Activated CD4-positive, alpha-beta T cell treated with anti-CD3 and anti-CD28 coated beads, Interleukin-2, amount 50 U/mL, for 16 hours (primary cell): Measurements from ENCODE around the gene GTSE1.
A peak's percentile ranks its signal among the peaks of the same experiment; 100 is the strongest.
"Not testable (repeated sequence)": the region's sequence is repeated elsewhere in the genome, so short reads cannot be mapped to it uniquely, and the experiment has no call there.

Experiments used
- DNase-seq: peaks from one replicate; pipeline ENCODE4 v3.0.0-alpha.2; 2020

The GTSE1 gene

DNA sequence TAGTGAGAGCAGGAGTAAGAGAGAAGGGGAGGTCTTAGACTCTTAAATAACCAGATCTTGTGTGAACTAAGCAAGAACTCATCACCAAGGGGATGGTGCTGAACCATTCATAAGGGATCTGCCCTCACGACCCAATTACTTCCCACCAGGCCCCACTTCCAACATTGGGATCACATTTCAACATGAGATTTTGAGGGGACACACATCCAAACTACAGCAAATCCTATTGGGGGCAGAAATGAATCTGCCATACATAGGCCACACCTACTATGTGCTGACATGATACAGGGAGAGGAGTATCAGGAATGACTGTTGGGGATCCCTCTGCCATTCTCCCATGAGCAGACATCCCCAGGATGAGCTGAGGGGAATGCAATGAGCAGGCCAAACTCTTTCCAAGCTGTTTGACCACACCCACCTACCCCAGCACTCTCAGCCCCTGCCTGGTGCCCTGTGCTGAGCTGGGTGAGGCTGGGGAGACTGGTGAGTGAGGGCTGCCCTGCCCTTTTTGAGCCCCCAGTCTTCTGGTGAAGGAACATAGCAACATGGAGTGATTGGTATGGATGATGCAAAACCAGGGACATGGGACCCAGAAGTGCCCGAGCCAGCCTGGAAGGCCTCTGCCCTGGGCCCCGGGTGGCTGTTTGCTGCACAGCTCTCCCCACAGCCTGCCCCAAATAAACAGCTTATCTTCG is 1.2 kb upstream of the GTSE1 start:
- no peak for DNase-seq

DNA sequence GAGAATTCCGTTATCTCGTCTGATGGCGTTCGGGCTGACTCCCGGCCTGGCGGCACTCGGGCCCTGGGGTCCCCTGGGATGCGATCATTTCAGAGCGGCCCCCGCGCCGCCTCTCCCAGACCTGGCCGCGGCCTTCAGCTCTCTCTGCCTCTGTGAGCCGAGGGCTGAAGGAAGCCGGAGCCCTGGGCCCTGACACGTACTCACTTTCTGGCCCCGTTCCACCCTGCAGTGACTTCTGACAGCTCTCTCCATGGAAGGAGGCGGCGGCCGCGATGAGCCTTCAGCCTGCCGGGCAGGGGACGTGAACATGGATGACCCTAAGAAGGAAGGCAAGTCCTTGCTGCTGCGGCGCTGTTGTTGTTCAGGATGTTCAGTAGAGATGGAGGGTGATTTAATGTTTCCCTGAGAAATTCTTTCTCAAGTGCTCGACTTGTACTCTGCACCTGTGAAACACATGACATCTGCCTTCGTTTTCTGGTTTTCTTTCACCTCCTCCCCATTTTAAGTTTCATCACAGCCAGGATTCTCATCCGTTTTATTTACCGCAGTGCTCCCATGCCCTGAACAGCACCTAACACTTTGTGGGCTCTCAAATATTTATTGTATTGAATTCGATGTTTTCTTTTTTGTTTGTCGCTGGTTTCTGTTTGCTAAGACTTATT is 612 bp downstream of the GTSE1 start:
- DNase-seq: peak; percentile 29

DNA sequence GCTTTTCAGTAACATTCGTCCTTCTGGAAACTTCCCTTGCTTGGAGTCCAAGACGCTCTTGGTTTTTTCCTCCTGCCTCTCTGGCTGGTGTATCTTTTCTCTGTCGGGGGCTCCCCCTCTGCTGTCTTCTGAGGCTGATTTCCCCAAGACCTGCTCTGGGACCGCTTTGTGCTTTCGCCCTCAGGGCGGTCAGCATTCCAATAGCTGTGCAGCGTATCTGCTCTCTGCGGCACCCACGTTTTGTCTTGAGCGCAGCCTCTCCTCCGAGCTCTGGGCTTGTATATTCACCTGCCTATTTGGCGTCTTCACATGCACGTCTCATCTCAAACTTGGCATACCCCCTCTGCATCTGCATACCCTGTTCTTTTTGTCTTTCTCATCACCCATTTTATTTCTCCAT is 2.4 kb downstream of the GTSE1 start:
- no peak for DNase-seq

DNA sequence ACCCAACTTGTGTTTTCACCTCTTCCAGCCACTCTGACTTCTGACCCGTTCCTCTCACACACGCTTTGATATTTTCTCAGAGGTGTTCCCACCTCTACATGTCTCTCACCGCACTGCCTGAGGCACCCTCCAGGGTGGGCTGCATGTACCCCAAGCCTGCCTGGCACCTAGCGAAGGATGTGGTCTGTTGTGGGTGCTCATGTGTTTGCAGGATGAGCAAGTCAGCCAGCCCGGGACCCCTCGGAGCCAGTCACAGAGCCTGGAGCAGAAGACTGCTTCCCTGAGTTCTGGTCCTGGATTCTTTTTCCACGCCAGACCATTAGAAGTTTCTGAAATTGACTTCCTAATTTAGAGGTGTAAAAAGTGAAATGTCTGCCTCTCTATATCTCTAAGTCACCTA is 3.8 kb downstream of the GTSE1 start:
- no peak for DNase-seq

DNA sequence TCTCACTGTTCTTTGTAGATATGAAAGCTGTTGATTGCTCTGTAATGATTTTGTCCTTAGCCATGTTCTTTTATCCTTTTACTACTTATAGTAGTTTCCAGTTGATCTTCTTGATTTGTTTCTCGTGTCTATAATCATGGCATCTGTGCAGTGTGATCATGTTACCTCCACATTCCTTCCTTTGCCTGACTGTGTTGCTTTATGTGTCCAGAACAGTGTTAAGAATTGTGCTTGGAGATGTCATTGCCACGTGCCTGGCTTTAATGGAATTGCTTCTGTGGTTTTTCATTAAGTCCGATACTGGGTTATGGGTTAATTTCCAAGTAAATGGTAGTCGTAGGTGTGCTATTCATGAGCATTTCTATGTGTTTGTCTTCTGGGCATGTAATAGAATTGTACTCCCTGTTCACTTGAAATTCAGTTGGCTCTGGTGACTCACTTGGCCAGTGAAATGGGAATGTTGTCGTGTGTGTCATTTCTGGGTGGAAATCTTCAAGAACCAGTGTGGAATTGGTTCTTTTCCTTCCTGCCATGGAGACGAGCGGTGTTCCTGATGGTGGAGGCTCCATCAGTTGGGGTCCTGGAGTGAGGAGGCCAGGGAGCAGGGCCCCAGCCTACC is 6.8 kb downstream of the GTSE1 start:
- DNase-seq: no peak

DNA sequence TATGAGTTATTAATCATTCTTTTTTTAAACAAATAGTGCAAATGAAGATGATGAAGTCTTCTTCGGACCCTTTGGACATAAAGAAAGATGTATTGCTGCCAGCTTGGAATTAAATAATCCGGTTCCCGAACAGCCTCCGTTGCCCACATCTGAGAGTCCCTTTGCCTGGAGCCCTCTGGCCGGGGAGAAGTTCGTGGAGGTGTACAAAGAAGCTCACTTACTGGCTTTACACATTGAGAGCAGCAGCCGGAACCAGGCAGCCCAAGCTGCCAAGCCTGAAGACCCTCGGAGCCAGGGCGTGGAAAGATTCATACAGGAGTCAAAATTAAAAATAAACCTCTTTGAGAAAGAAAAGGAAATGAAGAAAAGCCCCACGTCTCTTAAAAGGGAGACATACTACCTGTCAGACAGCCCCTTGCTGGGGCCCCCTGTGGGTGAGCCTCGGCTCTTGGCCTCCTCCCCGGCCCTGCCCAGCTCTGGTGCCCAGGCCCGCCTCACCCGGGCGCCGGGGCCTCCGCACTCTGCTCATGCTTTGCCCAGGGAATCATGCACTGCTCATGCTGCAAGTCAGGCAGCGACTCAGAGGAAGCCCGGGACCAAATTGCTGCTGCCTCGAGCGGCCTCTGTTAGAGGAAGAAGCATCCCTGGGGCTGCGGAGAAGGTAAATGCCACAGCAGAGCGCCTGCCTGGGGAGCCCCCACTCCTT is 11.8 kb downstream of the GTSE1 start:
- DNase-seq: no peak

DNA sequence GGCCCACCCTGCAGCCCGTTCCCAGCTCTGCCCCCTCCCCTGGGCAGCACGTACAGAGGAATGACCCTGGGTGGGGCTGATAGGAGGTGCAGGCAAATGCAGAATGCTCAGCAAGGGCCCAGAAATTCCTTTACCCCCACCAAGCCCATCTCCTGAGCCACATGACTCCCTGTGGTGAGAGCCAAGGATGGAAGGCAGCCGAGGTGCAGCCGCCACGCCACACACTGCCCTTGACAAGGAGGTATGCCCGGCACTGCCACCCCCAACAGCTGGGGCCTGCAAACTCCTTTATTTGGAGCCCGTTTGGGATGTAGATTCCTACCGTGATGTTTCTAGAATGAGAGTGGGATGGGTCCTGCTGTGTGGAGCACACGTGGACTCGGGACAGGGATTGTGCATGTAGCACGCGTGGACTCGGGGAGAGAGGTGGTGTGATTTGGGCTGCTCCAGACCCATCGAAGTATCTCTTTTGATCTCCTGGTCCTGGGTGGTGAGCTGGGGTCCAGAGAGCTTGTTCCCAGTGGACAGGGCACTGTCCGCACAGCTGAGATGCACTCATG is 12.9 kb downstream of the GTSE1 start:
- DNase-seq: no peak

DNA sequence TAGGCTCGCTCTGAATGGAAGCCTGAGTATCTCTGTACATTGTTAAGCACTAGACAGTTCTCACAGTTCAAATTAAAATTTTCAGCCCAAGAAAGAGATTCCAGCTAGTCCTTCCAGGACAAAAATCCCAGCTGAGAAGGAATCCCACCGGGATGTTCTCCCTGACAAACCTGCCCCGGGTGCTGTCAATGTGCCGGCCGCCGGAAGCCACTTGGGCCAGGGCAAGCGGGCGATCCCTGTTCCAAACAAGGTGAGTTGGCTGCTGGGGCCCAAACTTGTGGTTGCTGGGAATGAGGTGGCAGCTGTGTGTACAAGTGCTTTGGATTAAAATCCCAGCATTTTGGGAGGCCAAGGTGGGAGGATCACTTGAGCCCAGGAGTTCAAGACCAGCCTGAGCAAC is 15.4 kb downstream of the GTSE1 start:
- DNase-seq: no peak

DNA sequence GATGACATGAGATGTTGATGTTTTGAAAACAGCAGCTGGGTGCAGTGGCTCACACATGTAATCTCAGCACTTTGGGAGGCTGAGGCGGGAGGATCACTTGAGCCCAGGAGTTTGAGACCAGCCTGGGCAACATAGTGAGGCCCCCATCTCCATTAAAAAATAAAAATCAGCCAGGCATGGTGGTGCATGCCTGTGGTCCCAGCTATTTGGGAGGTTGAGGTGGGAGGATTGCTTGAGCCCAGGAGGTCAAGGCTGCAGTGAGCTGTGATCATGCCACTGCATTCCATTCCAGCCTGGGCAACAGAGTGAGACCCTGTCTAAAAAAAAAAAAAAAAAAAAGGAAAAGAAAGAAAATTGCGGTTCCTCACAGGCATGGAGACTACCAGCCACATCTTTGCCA is 16.2 kb downstream of the GTSE1 start:
- not testable (repeated sequence) for DNase-seq

DNA sequence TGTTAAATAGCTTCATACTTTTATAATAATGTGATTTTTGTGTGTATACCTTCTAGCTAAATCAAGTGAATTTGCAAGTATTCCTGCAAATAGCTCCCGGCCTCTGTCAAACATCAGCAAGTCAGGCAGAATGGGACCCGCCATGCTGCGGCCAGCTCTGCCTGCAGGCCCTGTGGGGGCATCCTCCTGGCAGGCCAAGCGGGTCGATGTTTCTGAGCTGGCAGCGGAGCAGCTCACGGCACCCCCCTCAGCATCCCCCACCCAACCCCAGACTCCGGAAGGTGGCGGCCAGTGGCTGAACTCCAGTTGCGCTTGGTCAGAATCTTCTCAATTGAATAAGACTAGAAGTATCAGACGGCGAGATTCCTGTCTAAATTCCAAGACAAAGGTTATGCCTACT is 19.3 kb downstream of the GTSE1 start:
- no peak for DNase-seq

DNA sequence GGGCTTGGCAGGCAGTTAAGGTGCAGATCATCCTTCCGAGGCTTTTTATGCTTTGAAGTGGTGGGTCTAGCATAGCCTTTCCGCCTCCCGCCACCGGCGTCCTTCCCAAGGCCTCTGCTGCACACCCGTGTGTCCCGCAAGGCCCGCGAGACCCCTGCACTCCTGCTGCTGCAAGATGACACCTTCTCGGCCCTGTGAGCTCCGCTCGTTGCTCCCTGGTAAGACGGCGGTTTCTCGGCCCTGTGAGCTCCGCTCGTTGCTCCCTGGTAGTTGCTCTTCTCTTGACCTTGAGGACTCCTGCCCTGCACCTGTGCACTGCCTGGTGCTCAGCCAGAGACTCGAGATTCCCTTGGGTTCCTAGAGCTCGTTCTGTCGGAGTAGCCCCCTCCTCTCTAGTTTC is 21.0 kb downstream of the GTSE1 start:
- no peak for DNase-seq

DNA sequence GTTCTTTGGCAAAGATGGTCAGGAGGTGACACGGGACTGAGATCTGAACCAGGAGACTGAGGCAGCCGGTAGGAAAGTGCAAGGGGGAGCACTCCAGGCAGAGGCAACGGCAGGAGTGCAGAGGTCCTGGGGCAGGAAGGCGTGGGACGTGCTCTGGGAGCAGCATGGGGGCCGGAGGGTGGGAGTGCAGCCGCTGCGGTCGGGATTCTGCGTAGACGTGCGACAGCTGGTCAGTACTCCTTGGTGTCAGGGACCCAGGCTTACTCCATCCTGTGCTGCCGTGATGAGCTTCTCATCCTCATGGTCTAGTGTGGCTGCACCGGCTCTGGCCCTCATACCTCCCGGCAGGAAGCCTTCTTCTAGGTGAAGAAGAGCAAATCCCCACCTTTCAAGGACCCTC is 21.9 kb downstream of the GTSE1 start:
- no peak for DNase-seq

DNA sequence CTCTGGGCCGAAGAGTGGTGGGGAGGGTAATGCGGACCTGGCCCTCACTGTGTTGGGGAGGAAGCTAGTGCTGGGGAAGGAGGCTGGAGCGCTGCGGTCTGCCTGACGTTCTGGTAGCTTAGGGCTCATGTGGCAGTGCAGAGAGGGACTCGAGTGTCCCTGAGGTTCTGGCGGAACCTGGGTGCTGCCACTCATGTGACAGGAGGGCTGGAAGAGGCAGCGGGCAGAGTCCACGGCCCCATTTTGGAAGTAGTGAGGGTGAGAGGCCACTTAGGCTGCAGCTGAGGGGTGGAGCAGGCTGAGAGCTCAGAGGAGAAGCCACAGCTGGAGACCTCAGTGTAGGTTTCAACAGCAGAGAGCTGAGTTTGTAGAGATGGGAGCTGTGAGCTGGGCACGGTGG is 22.6 kb downstream of the GTSE1 start:
- no peak for DNase-seq

DNA sequence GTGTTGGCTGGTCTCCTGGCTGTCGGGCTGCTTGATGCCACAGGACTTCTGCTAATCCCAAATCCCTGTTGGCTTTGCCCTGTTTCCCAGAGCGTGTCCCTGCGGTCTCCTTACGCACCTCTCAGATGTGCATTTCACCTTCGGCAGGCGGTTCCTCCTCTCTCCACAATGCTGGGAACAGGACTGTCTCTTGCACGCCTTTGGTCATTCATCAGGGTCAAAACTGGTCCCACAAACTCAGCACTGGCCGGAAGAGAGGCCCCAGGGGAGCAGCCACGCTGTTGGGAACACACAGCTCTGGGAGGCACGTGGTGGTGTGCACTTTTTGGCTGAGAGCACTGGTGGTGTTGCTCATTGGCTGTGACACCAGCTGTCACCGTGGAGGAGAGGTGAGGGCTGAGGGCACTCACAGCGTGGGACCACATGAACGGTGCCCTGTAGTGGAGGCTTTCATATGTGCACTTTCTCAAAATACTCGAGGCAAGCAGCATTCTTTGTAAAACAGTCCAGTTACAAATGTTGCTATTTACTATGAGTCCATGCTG is 23.6 kb downstream of the GTSE1 start:
- DNase-seq: no peak

DNA sequence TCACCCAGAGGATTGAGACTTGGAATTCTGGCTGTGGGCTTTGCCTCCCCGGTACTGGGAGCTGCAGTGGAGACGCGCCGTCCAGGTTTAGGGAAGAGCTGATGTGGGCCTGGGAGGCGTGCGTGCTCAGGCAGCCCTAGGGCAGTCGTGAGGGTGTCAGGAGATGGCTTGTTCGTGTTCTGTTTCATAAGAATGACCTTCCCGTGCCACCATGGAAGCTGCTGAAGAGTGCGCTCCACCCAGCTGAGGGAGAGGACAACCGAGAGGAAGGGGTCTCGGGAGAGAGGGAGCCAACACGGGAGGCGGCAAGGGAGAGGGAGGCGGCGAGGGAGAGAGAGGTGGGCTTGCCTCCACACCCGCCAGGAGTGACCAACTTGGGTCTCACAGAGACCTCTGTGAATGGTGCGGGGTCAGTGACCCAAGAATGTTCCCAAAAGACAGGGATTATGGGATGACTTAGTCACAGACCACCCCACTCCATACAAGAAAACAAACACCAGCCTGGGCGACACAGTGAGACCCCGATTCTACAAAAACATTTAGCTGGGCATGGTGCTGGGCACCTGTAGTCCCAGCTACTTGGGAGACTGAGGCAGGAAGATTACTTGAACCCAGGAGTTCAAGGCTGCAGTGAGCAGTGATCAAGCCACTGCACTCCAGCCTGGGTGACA is 24.2 kb downstream of the GTSE1 start:
- no peak for DNase-seq

DNA sequence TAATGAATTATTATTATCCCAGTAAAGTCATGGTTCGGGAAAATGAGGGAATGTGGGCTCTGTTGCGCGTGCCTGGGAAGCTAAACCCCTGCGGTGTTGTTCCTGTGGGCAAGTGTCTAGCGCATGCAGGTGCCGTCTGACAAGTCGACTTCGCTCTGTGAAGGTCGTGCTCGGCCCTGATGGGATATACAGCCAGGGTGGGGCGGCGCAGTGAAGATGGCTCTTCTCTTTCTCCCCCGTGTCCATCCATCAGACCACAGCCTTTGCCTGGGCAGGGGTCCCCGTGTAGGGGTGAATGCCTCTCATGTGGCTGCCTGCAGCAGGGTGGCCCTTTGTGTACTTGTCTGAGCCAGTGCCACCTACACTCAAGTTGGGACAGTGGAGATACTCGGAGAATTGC is 26.0 kb downstream of the GTSE1 start:
- DNase-seq: no peak

DNA sequence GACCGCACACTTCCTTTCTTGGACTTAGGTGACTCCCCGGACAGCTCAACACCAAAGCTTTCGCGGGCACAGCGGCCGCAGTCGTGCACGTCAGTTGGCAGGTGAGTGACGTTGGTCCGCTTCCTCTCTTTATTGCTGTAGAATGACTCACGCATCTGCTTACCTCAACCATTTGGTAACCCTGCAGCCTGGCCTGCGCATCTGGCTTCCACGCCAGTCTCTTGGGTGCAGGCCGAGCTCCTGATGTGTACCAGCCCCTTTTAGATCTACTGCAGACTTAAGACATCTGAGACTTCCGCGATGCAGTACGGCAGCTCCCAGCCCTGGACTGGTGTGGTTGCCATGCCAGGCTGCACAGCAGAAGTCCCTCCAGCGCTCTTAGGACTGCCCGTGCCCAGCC is 26.5 kb downstream of the GTSE1 start:
- DNase-seq: no peak

DNA sequence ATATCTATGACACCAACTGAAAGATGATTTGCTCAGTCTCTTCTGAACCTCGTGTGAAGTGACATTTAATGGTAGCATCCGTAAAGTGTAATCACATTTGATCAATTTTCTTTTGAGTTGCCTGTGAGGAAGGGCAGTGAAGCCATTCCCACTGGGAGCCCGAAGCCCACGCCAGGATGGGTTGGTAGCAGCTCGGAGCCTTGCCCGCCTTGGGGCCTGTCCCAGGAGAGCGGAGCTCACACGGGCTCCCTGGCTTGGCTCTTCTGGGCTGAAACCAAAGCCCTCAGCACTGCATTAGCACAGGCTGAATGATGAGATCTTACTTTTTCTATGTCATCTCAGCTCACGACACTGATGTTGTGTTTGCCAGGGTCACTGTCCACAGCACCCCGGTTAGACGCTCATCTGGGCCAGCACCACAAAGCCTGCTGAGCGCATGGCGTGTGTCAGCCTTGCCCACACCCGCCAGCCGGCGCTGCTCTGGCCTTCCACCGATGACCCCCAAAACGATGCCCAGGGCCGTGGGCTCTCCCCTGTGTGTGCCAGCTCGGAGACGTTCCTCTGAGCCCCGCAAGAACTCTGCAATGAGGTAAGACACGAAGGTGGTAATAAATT is 29.5 kb downstream of the GTSE1 start:
- no peak for DNase-seq

DNA sequence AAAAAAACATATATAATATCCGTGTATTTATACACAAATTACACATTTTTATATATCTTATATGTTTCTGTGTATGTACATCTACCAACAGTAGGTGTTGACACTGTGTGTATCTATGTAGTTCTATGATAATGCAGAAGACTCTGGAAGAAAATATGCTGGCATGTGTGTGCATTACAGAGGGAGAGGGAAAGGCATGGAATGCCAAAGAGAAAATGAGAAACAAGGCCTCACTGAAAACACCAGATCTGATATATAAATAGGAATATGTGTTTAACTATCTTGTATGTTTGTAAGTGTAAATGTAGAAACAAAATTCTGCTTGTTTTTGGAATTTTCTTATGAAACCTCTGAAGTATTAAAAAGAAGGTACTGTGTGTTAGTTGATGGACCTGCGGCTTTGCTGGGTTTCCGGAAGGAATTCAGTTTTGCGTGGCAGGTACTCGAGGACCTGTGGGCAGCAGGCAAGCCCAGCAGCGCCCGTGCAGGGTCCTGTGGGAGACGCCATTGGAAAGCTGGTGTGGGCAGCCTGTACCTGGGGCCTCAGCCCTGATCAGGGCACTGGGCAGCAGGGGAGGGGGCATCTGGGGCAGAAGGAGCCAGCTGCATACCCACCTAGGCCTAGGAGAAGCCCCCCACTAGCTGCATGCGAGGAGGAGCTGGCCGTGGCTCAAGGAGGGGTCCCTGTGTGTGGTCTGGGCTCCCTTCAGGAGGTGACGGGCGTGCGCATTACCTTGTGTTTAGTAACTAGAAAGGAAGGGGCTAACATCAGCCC is 31.2 kb downstream of the GTSE1 start:
- no peak for DNase-seq

DNA sequence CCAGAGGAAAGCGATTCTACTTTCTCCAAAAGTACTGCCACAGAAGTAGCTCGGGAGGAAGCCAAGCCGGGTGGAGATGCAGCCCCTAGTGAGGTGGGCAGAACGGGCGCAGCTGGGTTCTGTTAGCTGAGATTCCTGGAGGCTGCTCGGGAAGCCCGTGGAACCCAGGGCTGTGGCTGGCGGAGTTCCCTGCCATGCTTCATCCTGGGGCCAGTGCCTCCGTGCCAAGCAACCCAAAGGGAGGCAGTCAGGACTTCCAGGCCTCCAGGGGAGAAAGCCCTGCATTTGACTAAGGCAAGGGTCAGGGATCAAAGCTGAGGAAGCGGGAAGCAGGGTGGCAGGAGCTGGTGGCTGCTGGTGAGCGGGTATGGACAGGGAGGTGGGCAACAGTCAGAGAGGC is 32.1 kb downstream of the GTSE1 start:
- DNase-seq: no peak

DNA sequence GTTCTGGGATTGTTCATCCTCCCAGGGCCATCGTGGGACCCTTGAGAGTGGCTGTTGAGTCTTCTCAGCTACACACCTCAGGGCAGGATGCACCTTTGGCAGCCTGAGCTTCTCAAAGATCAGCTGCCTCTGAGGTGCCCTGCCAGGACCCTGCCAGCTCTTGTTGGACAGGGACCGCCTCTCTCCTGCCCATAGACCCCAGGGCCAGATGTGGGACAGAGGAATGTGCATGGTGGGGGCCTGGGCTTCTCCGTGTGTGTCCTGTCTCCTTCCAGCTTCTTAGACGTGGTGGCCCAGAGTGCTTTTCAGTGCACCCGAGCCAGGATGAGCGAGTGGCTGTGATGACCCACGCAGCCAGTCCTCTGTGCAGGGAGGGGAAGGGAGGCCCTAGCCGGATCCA is 32.9 kb downstream of the GTSE1 start:
- no peak for DNase-seq
